ENCODE data around the gene NPHP4. TPM values are rescaled to one million over a fixed set of nuclear protein-coding genes. Genes with fewer than 3 reads are reported as not detected.
"Not testable (repeated sequence)": the region's sequence is repeated elsewhere in the genome, so short reads cannot be mapped to it uniquely, and the experiment has no call there.

NPHP4 gene
- total RNA-seq, 1 experiment from 2014 or later, result 6.1 TPM

GRCh38 chr1:5933050-5933449 is 59.2 kb downstream of the NPHP4 start:
- no peak for DNase-seq (ENCODE audit: low read depth)

GRCh38 chr1:5928714-5929400 is 63.4 kb downstream of the NPHP4 start:
- no peak for DNase-seq (ENCODE audit: low read depth)
- in situ Hi-C loops (cut with HindIII; ENCODE audit: low pct_unique_long_range_greater_than_20kb, low sequenced_read_pairs), result no loop called here

More at GRCh38 chr1:5933050-5933449, 59.2 kb downstream of the NPHP4 start:
- in situ Hi-C loops (cut with HindIII; ENCODE audit: low pct_unique_long_range_greater_than_20kb, low sequenced_read_pairs), result no loop called here

GRCh38 chr1:5927506-5928370 is 64.5 kb downstream of the NPHP4 start:
- in situ Hi-C loops (cut with HindIII; ENCODE audit: low pct_unique_long_range_greater_than_20kb, low sequenced_read_pairs), result no loop called here

GRCh38 chr1:5926686-5927435 is 65.4 kb downstream of the NPHP4 start:
- in situ Hi-C loops (cut with HindIII; ENCODE audit: low pct_unique_long_range_greater_than_20kb, low sequenced_read_pairs), result no loop called here

More at GRCh38 chr1:5927506-5928370, 64.5 kb downstream of the NPHP4 start:
- no peak for DNase-seq (ENCODE audit: low read depth)

GRCh38 chr1:5922700-5923330 is 69.4 kb downstream of the NPHP4 start:
- DNase-seq (ENCODE audit: low read depth); in situ Hi-C loops (cut with HindIII; ENCODE audit: low pct_unique_long_range_greater_than_20kb, low sequenced_read_pairs): not testable (repeated sequence)

More at GRCh38 chr1:5926686-5927435, 65.4 kb downstream of the NPHP4 start:
- no peak for DNase-seq (ENCODE audit: low read depth)

GRCh38 chr1:5921671-5922070 is 70.6 kb downstream of the NPHP4 start:
- in situ Hi-C loops (cut with HindIII; ENCODE audit: low pct_unique_long_range_greater_than_20kb, low sequenced_read_pairs), result no loop called here
- DNase-seq (ENCODE audit: low read depth), result no peak

- in situ Hi-C loops (cut with HindIII; ENCODE audit: low pct_unique_long_range_greater_than_20kb, low sequenced_read_pairs), result no loop called here
Observed at GRCh38 chr1:5921129-5921528, 71.1 kb downstream of the NPHP4 start.

GRCh38 chr1:5920201-5920600 is 72.0 kb downstream of the NPHP4 start:
- in situ Hi-C loops (cut with HindIII; ENCODE audit: low pct_unique_long_range_greater_than_20kb, low sequenced_read_pairs), result no loop called here
- no peak for DNase-seq (ENCODE audit: low read depth)

More at GRCh38 chr1:5921129-5921528, 71.1 kb downstream of the NPHP4 start:
- no peak for DNase-seq (ENCODE audit: low read depth)

GRCh38 chr1:5918275-5918649 is 74.0 kb downstream of the NPHP4 start:
- no peak for DNase-seq (ENCODE audit: low read depth)
- in situ Hi-C loops (cut with HindIII; ENCODE audit: low pct_unique_long_range_greater_than_20kb, low sequenced_read_pairs), result no loop called here

- DNase-seq (ENCODE audit: low read depth), result no peak
- in situ Hi-C loops (cut with HindIII; ENCODE audit: low pct_unique_long_range_greater_than_20kb, low sequenced_read_pairs), result no loop called here
Observed at GRCh38 chr1:5917591-5918274, 74.5 kb downstream of the NPHP4 start.

- no peak for DNase-seq (ENCODE audit: low read depth)
- in situ Hi-C loops (cut with HindIII; ENCODE audit: low pct_unique_long_range_greater_than_20kb, low sequenced_read_pairs), result no loop called here
Observed at GRCh38 chr1:5917281-5917590, 75.0 kb downstream of the NPHP4 start.

- no peak for DNase-seq (ENCODE audit: low read depth)
- in situ Hi-C loops (cut with HindIII; ENCODE audit: low pct_unique_long_range_greater_than_20kb, low sequenced_read_pairs), result no loop called here
Observed at GRCh38 chr1:5916572-5917280, 75.5 kb downstream of the NPHP4 start.

GRCh38 chr1:5915587-5916571 is 76.3 kb downstream of the NPHP4 start:
- peak; percentile 40 for DNase-seq (ENCODE audit: low read depth)
- in situ Hi-C loops (cut with HindIII; ENCODE audit: low pct_unique_long_range_greater_than_20kb, low sequenced_read_pairs), result no loop called here

GRCh38 chr1:5914676-5915365 is 77.4 kb downstream of the NPHP4 start:
- no peak for DNase-seq (ENCODE audit: low read depth)
- in situ Hi-C loops (cut with HindIII; ENCODE audit: low pct_unique_long_range_greater_than_20kb, low sequenced_read_pairs), result no loop called here

GRCh38 chr1:5913876-5914275 is 78.3 kb downstream of the NPHP4 start:
- DNase-seq (ENCODE audit: low read depth), result no peak
- in situ Hi-C loops (cut with HindIII; ENCODE audit: low pct_unique_long_range_greater_than_20kb, low sequenced_read_pairs), result no loop called here
